Endothelial cell of umbilical vein (primary cell): ENCODE results near the gene JDP2. TPM values are rescaled to one million over a fixed set of nuclear protein-coding genes. Genes with fewer than 3 reads are reported as not detected.

Experiments
- BruUV-seq: library from RNA; stranded (reverse); fragments of 400-500 nt; replicated peaks from 2 replicates; lab custom pipeline; 2021; lab: Mats Ljungman, UMichigan
- CTCF ChIA-PET: fragments of 300-600, 350-600 bp; sonication (Branson Sonifier 250); formaldehyde crosslinking; loops from one replicate; lab custom pipeline; 2021; ENCODE audit warnings: antibody characterized with exemption, inconsistent platforms; lab: Charles Lee
- POLR2A ChIA-PET: fragments of 300-600, 350-600 bp; sonication (Branson Sonifier 250); formaldehyde crosslinking; loops from one replicate; lab custom pipeline; 2021; ENCODE audit warnings: antibody characterized with exemption, inconsistent platforms; lab: Charles Lee
- DNase-seq: peaks from one replicate; pipeline ENCODE4 v3.0.0-alpha.2; 2011; ENCODE audit warnings: low read depth, low spot score
- FAIRE-seq: peaks from 2 replicates; lab custom pipeline; 2011; peaks lifted over from hg19 to GRCh38; lab: Jason Lieb, UNC
- H2AFZ ChIP-seq: 2 replicates; pipeline ENCODE4 v1.6.0; 2012; ENCODE audit warnings: low read depth, low read length, control low read depth, inconsistent platforms
- H3K27ac ChIP-seq: 2 replicates; pipeline ENCODE4 v1.5.1; 2011; ENCODE audit warnings: low read depth, mild to moderate bottlenecking, control low read depth, low read length, moderate library complexity; ENCODE audit not compliant: insufficient read depth
- H3K27me3 ChIP-seq, 2 experiments: 2 replicates each; pipeline versions ENCODE4 v1.6.0 to v1.6.1; 2011; ENCODE audit warnings: low read length in 2 of 2, mixed read lengths in 1 of 2; ENCODE audit not compliant: control insufficient read depth in 2 of 2, insufficient read depth in 2 of 2
- H3K36me3 ChIP-seq, 2 experiments: 2 replicates in 1 of 2; 3 replicates in 1 of 2; pipeline ENCODE4 v1.5.1; 2011; ENCODE audit warnings: low read length in 2 of 2, mild to moderate bottlenecking in 1 of 2, moderate library complexity in 1 of 2; ENCODE audit not compliant: control insufficient read depth in 2 of 2, insufficient read depth in 2 of 2; ENCODE audit errors: extremely low read depth in 1 of 2
- H3K4me1 ChIP-seq: 3 replicates; pipeline ENCODE4 v1.5.1; 2011; ENCODE audit warnings: mild to moderate bottlenecking, low read length; ENCODE audit not compliant: control insufficient read depth, insufficient read depth; ENCODE audit errors: extremely low read depth
- H3K4me2 ChIP-seq: 2 replicates; pipeline ENCODE4 v1.6.1; 2011; ENCODE audit warnings: low read length, control low read depth, mixed read lengths; ENCODE audit not compliant: insufficient read depth
- H3K4me3 ChIP-seq, 3 experiments: fragments of 200-600 bp in 1 of 3; sonication (generic), shearing (Covaris generic) in 1 of 3; replicated peaks in 1 of 3; 2 replicates each; pipeline ENCODE4 v1.5.1; 2011 to 2016; ENCODE audit warnings: control low read depth in 3 of 3, low read length in 3 of 3, mild to moderate bottlenecking in 2 of 3, inconsistent platforms in 1 of 3, low read depth in 1 of 3, moderate library complexity in 1 of 3; ENCODE audit not compliant: insufficient read depth in 1 of 3
- H3K79me2 ChIP-seq: 2 replicates; pipeline ENCODE4 v1.6.0; 2012; ENCODE audit warnings: low read length, inconsistent platforms; ENCODE audit not compliant: control insufficient read depth, insufficient read depth
- H3K9ac ChIP-seq: replicated peaks from 2 replicates; pipeline ENCODE3; 2011; ENCODE audit warnings: low read length, control low read depth; ENCODE audit not compliant: insufficient read depth; ENCODE audit errors: extremely low read depth
- H3K9me1 ChIP-seq: replicated peaks from 3 replicates; pipeline ENCODE4 v1.6.0; 2011; ENCODE audit warnings: mild to moderate bottlenecking, low read length; ENCODE audit not compliant: control insufficient read depth, insufficient read depth; ENCODE audit errors: extremely low read depth
- H3K9me3 ChIP-seq: replicated peaks from 2 replicates; pipeline ENCODE4 v1.5.1; 2012; ENCODE audit warnings: low read length, inconsistent platforms; ENCODE audit not compliant: control insufficient read depth, insufficient read depth
- H4K20me1 ChIP-seq: replicated peaks from 2 replicates; pipeline ENCODE3; 2011; ENCODE audit warnings: mild to moderate bottlenecking, low read length; ENCODE audit not compliant: control insufficient read depth, insufficient read depth; ENCODE audit errors: extremely low read depth
- EZH2 ChIP-seq: IDR thresholded peaks from 2 replicates; pipeline ENCODE4 v1.6.1; 2012; ENCODE audit warnings: borderline replicate concordance, low read depth, mild to moderate bottlenecking, moderate library complexity, low read length, inconsistent platforms; ENCODE audit not compliant: severe bottlenecking
- FOS ChIP-seq: IDR thresholded peaks from 2 replicates; pipeline ENCODE4 v1.6.1; 2011; ENCODE audit warnings: mild to moderate bottlenecking, low read length, moderate library complexity, borderline replicate concordance; ENCODE audit not compliant: insufficient read depth
- GATA2 ChIP-seq: IDR thresholded peaks from 2 replicates; pipeline ENCODE4 v1.7.0; 2011; ENCODE audit warnings: low read depth, mild to moderate bottlenecking, moderate library complexity, mixed read lengths, low read length; ENCODE audit not compliant: insufficient read length, insufficient read depth
- JUN ChIP-seq: IDR thresholded peaks from 2 replicates; pipeline ENCODE4 v1.6.1; 2011; ENCODE audit warnings: borderline replicate concordance, low read depth; ENCODE audit not compliant: insufficient read length, insufficient read depth
- MYC ChIP-seq: IDR thresholded peaks from one replicate; pipeline ENCODE4 v1.6.1; 2011; ENCODE audit warnings: mild to moderate bottlenecking, low read depth, low read length
- POLR2A ChIP-seq: IDR thresholded peaks from 2 replicates; pipeline ENCODE4 v1.6.1; 2012; ENCODE audit warnings: low read depth, mild to moderate bottlenecking, control low read depth, low read length
- POLR2AphosphoS5 ChIP-seq: IDR thresholded peaks from 2 replicates; pipeline ENCODE4 v1.6.1; 2012; ENCODE audit warnings: low read depth, mild to moderate bottlenecking, control low read depth, low read length, moderate library complexity; ENCODE audit not compliant: insufficient read depth
- dilution Hi-C: fragments of 300-500 bp; cut with MboI; formaldehyde crosslinking; loops from one replicate; pipeline ENCODE4 v1.15.0; 2019; ENCODE audit warnings: low sequenced_read_pairs; ENCODE audit not compliant: extremely low pct_ligation_motif_present
- intact Hi-C: fragments of 100-400 bp; cut with micrococcal nuclease; formaldehyde crosslinking; loops from one replicate; pipeline ENCODE4 v1.10.0; 2022
- polyA plus RNA-seq, 4 experiments: library from polyadenylated mRNA; depleted of rRNA in 3 of 4; stranded (reverse) in 3 of 4; unstranded in 1 of 4; fragments of >200 nt; gene quantifications; 2 replicates each; pipeline versions ENCODE4 v1.2.1 to v1.2.3, GENCODE V29; 2011 to 2012; ENCODE audit warnings: missing spikeins in 1 of 4
- total RNA-seq: library from RNA; stranded (reverse); gene quantifications from 2 replicates; pipeline ENCODE4 v1.2.3, GENCODE V29; 2021
- TF ChIP-seq, protein P1 (sequence below), 2 donors: IDR thresholded peaks; 1 replicate in 1 of 2; 2 replicates in 1 of 2; pipeline ENCODE4 v1.5.1; 2011; ENCODE audit warnings: low read length in 2 of 2, mild to moderate bottlenecking in 2 of 2, moderate library complexity in 2 of 2, control low read depth in 1 of 2, inconsistent platforms in 1 of 2, low read depth in 1 of 2; ENCODE audit not compliant: insufficient read depth in 1 of 2; ENCODE audit errors: extremely low read depth in 1 of 2
- TF ChIP-seq, protein P2 (sequence below): IDR thresholded peaks from 2 replicates; pipeline ENCODE4 v1.6.1; 2011; ENCODE audit not compliant: insufficient read depth, insufficient read length

Gene JDP2
- total and polyA plus RNA-seq, 2 donors (not counting 3 experiments of a cell fraction or from before 2014, with no cell fraction given): 3.2 to 10.6 TPM

DNA sequence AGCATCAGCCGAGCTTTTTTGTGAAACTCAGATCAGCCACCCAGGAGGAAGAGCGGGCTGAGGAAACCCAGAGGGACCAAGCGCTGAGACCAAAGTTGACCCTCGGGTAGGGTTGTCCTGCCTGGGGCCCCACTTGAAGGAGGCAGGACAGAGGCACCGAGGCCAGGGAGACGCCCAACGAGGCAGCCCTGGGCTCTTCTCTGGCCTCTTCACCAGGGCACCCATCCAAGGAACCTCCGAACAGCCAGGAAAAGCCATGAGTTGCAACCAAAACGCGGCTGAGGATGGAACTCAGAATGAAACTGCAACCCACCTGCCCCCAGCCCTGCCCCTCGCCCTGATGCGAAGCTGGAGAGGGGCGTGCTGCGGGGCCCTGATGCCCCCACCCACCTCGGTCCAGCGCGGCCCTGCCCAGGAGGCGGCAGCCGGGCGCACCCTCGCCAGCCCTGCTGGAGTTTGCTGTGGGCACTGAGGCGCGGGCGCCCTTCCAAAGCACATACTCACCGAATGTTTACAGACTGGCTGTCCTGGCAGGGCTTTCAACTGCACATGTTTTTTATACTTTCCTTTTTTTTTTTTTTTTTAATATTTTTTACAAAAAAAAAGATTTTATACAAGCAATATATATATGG lies 41.9 kb downstream of the JDP2 start:
- Histone ChIP-seq H2AFZ (no peak overlapping the region), H3K9me1 (no peaks in the 10 kb centered on the region), H3K9me3 (no peaks in the 10 kb centered on the region), H3K36me3 (peaks cover 0 to 3% of the 10 kb centered on the region in 2 experiments), H3K27me3 (no peaks in the 10 kb centered on the region), H3K9ac (no peak overlapping the region), H3K4me2 (no peak overlapping the region), H3K27ac (no peak overlapping the region), H3K4me1 (no peaks in the 10 kb centered on the region), H4K20me1 (no peaks in the 10 kb centered on the region), H3K4me3 (no peak overlapping the region), H3K79me2 (no peaks in the 10 kb centered on the region)
- dilution Hi-C loops (no loop called here), intact Hi-C loops (no loop called here)
- ChIA-PET POLR2A (no interaction called here), CTCF (interaction anchor here (1.1 kb wide), 1 partner anchor 19 kb away, joined by 3 read pairs; no protein-coding TSS in a partner anchor)
- no TSS peak for BruUV-seq
- no peak for FAIRE-seq
- no peak for DNase-seq
- no peak for TF ChIP-seq GATA2
- no peak for TF ChIP-seq POLR2AphosphoS5
- TF ChIP-seq, protein P1, sequence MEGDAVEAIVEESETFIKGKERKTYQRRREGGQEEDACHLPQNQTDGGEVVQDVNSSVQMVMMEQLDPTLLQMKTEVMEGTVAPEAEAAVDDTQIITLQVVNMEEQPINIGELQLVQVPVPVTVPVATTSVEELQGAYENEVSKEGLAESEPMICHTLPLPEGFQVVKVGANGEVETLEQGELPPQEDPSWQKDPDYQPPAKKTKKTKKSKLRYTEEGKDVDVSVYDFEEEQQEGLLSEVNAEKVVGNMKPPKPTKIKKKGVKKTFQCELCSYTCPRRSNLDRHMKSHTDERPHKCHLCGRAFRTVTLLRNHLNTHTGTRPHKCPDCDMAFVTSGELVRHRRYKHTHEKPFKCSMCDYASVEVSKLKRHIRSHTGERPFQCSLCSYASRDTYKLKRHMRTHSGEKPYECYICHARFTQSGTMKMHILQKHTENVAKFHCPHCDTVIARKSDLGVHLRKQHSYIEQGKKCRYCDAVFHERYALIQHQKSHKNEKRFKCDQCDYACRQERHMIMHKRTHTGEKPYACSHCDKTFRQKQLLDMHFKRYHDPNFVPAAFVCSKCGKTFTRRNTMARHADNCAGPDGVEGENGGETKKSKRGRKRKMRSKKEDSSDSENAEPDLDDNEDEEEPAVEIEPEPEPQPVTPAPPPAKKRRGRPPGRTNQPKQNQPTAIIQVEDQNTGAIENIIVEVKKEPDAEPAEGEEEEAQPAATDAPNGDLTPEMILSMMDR (IDR thresholded peaks at IDR 0.05; ENCODE audit: extremely low read depth in 1 of 2, insufficient read depth in 1 of 2, low read depth in 1 of 2, low read length in 2 of 2): no peak
- no peak for TF ChIP-seq MYC
- TF ChIP-seq POLR2A: no peak
- no peak for TF ChIP-seq EZH2
- no peak for TF ChIP-seq JUN
- TF ChIP-seq, protein P2, sequence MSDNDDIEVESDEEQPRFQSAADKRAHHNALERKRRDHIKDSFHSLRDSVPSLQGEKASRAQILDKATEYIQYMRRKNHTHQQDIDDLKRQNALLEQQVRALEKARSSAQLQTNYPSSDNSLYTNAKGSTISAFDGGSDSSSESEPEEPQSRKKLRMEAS: no peak
- TF ChIP-seq FOS: no peak
